ENCODE data around the gene COL27A1.

GRCh38 chr9:114204265-114204664 is 48.9 kb downstream of the COL27A1 start:
- TF ChIP-seq POLR2A (IDR thresholded peaks at IDR 0.05) (no peak), CTCF (IDR thresholded peaks at IDR 0.05) (no peak), POLR2AphosphoS5 (IDR thresholded peaks at IDR 0.05) (no peak)

Measured in transverse colon (tissue), 4 donors.